Osteocyte (in vitro differentiated cells): Measurements from ENCODE around the gene SAP30BP. TPM values are rescaled to one million over a fixed set of nuclear protein-coding genes. Genes with fewer than 3 reads are reported as not detected.

Experiments
- DNase-seq: peaks from one replicate; pipeline ENCODE4 v3.0.0; 2021; ENCODE audit warnings: mixed read lengths; ENCODE audit not compliant: unreplicated experiment; ENCODE audit errors: extremely low spot score
- H3K27ac Mint-ChIP-seq: one replicate; pipeline ENCODE4 v1.8.0; 2021; ENCODE audit warnings: mild to moderate bottlenecking, mixed read lengths; ENCODE audit not compliant: unreplicated experiment
- H3K27me3 Mint-ChIP-seq: one replicate; pipeline ENCODE4 v1.8.0; 2021; ENCODE audit warnings: mixed read lengths; ENCODE audit not compliant: unreplicated experiment
- H3K36me3 Mint-ChIP-seq: one replicate; pipeline ENCODE4 v1.8.0; 2021; ENCODE audit warnings: mixed read lengths; ENCODE audit not compliant: unreplicated experiment
- H3K4me1 Mint-ChIP-seq: one replicate; pipeline ENCODE4 v1.8.0; 2021; ENCODE audit warnings: mixed read lengths; ENCODE audit not compliant: unreplicated experiment
- H3K4me3 Mint-ChIP-seq: one replicate; pipeline ENCODE4 v1.8.0; 2021; ENCODE audit warnings: mild to moderate bottlenecking, moderate library complexity, mixed read lengths; ENCODE audit not compliant: unreplicated experiment
- H3K9me3 Mint-ChIP-seq: one replicate; pipeline ENCODE4 v1.8.0; 2021; ENCODE audit warnings: mixed read lengths; ENCODE audit not compliant: unreplicated experiment
- CTCF ChIP-seq: fragments of 200-600 bp; sonication (generic); IDR thresholded peaks from 2 replicates; pipeline ENCODE4 v1.5.0; 2021; ENCODE audit warnings: antibody characterized with exemption, mild to moderate bottlenecking, moderate library complexity
- total RNA-seq: library from RNA; stranded (reverse); gene quantifications from 2 replicates; pipeline ENCODE4 v1.2.1, GENCODE V29; 2021

Gene SAP30BP
- total RNA-seq, 1 donor from 2014 or later = 103 TPM

- no peak overlapping the region for H3K27ac Mint-ChIP-seq
- TF ChIP-seq CTCF = no peak
- no peaks in the 10 kb centered on the region for H3K27me3 Mint-ChIP-seq
- DNase-seq = no peak
- H3K4me1 Mint-ChIP-seq = no peaks in the 10 kb centered on the region
- no peaks in the 10 kb centered on the region for H3K9me3 Mint-ChIP-seq
- peaks cover 37% of the 10 kb centered on the region for H3K36me3 Mint-ChIP-seq
- no peak overlapping the region for H3K4me3 Mint-ChIP-seq
Measured at GRCh38 chr17:75740215-75740614, 73.1 kb downstream of the SAP30BP start.

- Mint-ChIP-seq H3K4me3 (no peak overlapping the region), H3K9me3 (no peaks in the 10 kb centered on the region), H3K36me3 (peaks cover 34% of the 10 kb centered on the region), H3K27me3 (no peaks in the 10 kb centered on the region), H3K27ac (no peak overlapping the region), H3K4me1 (no peaks in the 10 kb centered on the region)
- peak; percentile 82 for DNase-seq
- no peak for TF ChIP-seq CTCF
Measured at GRCh38 chr17:75740631-75741077, 73.5 kb downstream of the SAP30BP start.

- no peak overlapping the region for H3K27ac Mint-ChIP-seq
- DNase-seq = peak; percentile 82
- no peak for TF ChIP-seq CTCF
- no peaks in the 10 kb centered on the region for H3K27me3 Mint-ChIP-seq
- H3K4me3 Mint-ChIP-seq = no peak overlapping the region
- peaks cover 24% of the 10 kb centered on the region for H3K36me3 Mint-ChIP-seq
- no peaks in the 10 kb centered on the region for H3K4me1 Mint-ChIP-seq
- H3K9me3 Mint-ChIP-seq = no peaks in the 10 kb centered on the region
Measured at GRCh38 chr17:75742337-75742736, 75.2 kb downstream of the SAP30BP start.

- Mint-ChIP-seq H3K4me1 (peaks cover 6% of the 10 kb centered on the region), H3K27me3 (no peaks in the 10 kb centered on the region), H3K9me3 (no peaks in the 10 kb centered on the region), H3K36me3 (peaks cover 21% of the 10 kb centered on the region), H3K4me3 (no peak overlapping the region), H3K27ac (no peak overlapping the region)
- no peak for DNase-seq
- TF ChIP-seq CTCF = no peak
Measured at GRCh38 chr17:75743625-75744206, 76.6 kb downstream of the SAP30BP start.

GRCh38 chr17:75748706-75749105 lies 81.6 kb downstream of the SAP30BP start:
- no peak for DNase-seq
- Mint-ChIP-seq H3K27me3 (no peaks in the 10 kb centered on the region), H3K36me3 (peaks cover 28% of the 10 kb centered on the region)

More at GRCh38 chr17:75748706-75749105, 81.6 kb downstream of the SAP30BP start:
- Mint-ChIP-seq H3K9me3 (no peaks in the 10 kb centered on the region), H3K4me3 (no peak overlapping the region), H3K4me1 (peaks cover 18% of the 10 kb centered on the region), H3K27ac (no peak overlapping the region)
- TF ChIP-seq CTCF = no peak
